ENCODE results near the gene APP.

The APP gene

DNA sequence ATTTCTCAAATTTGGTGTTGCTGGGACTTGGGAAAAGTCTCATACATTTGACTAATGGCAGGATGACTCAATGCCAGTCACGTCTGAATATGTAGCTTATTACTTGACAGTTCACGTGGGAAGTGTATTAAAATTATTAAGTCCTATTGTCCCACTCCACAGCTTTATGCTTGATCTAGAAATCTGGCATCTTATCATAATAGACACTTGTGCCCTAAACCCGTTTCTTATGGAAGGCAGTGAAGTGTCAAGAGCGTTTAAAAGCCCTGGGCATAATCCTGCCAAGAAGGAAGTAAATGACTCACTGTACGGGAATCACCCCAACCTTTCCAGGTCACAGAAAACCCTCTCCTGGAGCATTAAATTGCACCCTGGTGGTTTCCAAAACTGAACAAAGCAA lies 207.4 kb downstream of the APP start:
- Histone ChIP-seq H3K36me3 (ENCODE audit: insufficient read depth) (no peaks in the 10 kb centered on the region), H2AFZ (ENCODE audit: low read depth) (no peak overlapping the region), H4K20me1 (ENCODE audit: insufficient read depth) (no peaks in the 10 kb centered on the region), H3K79me2 (ENCODE audit: insufficient read depth, low read depth) (no peaks in the 10 kb centered on the region), H3K4me3 (IDR thresholded peaks at IDR 0.05; ENCODE audit: insufficient read depth, low read depth, low read length) (no peak overlapping the region), H3K4me2 (no peak overlapping the region), H3K27ac (no peak overlapping the region), H3K9ac (no peak overlapping the region), H3K4me1 (ENCODE audit: low read depth, poor library complexity, severe bottlenecking) (no peaks in the 10 kb centered on the region), H3K27me3 (ENCODE audit: insufficient read depth, low read depth) (no peaks in the 10 kb centered on the region)
- TF ChIP-seq, protein P1, sequence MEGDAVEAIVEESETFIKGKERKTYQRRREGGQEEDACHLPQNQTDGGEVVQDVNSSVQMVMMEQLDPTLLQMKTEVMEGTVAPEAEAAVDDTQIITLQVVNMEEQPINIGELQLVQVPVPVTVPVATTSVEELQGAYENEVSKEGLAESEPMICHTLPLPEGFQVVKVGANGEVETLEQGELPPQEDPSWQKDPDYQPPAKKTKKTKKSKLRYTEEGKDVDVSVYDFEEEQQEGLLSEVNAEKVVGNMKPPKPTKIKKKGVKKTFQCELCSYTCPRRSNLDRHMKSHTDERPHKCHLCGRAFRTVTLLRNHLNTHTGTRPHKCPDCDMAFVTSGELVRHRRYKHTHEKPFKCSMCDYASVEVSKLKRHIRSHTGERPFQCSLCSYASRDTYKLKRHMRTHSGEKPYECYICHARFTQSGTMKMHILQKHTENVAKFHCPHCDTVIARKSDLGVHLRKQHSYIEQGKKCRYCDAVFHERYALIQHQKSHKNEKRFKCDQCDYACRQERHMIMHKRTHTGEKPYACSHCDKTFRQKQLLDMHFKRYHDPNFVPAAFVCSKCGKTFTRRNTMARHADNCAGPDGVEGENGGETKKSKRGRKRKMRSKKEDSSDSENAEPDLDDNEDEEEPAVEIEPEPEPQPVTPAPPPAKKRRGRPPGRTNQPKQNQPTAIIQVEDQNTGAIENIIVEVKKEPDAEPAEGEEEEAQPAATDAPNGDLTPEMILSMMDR (conservative IDR thresholded peaks at IDR 0.05; ENCODE audit: low read depth, low read length) = no peak

DNA sequence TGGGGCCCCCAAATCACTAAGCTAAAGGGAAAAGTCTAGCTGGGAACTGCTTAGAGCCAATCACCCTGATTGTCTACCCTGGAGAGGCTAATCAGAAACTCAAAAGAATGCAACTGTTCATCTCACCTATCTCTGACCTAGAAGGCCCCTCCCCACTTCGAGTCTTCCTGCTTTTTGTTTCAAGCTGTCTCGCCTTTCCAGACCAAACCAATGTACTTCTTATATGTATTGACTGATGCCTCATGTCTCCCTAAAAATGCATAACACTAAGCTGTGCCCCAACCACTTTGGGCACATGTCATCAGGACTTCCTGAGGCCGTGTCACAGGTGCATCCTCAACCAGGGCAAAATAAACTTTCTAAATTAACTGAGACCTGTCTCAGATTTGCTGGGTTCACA lies 209.5 kb downstream of the APP start:
- Histone ChIP-seq H3K4me3 (IDR thresholded peaks at IDR 0.05; ENCODE audit: insufficient read depth, low read depth, low read length) (no peak overlapping the region), H4K20me1 (ENCODE audit: insufficient read depth) (no peaks in the 10 kb centered on the region), H3K27me3 (ENCODE audit: insufficient read depth, low read depth) (no peaks in the 10 kb centered on the region), H3K36me3 (ENCODE audit: insufficient read depth) (no peaks in the 10 kb centered on the region), H3K9ac (no peak overlapping the region), H3K4me2 (no peak overlapping the region), H2AFZ (ENCODE audit: low read depth) (no peak overlapping the region), H3K27ac (no peak overlapping the region), H3K4me1 (ENCODE audit: low read depth, poor library complexity, severe bottlenecking) (no peaks in the 10 kb centered on the region), H3K79me2 (ENCODE audit: insufficient read depth, low read depth) (no peaks in the 10 kb centered on the region)
- TF ChIP-seq, protein P1 (conservative IDR thresholded peaks at IDR 0.05; ENCODE audit: low read depth, low read length) = no peak

DNA sequence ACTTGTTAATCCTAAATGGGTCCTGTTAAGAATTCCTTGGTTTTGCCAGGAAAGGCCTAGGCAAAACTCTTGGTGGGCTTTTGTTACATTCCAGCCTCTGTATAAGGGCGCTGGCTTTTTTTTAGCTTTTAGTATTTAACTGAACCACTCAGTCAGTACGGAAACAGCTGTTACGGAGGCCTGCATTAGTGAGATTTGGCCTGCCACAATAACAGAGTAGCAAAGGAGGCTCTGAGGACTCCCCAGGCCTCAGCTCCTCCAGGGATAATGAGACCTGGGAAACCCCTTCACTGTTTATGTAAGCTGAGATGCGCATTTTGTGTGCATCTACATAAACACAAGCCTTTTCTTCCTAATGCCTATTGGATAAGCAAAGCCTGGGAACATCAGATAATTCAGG lies 210.2 kb downstream of the APP start:
- Histone ChIP-seq H3K9ac (no peak overlapping the region), H3K4me2 (no peak overlapping the region), H3K27me3 (ENCODE audit: insufficient read depth, low read depth) (no peaks in the 10 kb centered on the region), H3K4me1 (ENCODE audit: low read depth, poor library complexity, severe bottlenecking) (no peaks in the 10 kb centered on the region), H2AFZ (ENCODE audit: low read depth) (no peak overlapping the region), H3K79me2 (ENCODE audit: insufficient read depth, low read depth) (no peaks in the 10 kb centered on the region), H3K4me3 (IDR thresholded peaks at IDR 0.05; ENCODE audit: insufficient read depth, low read depth, low read length) (no peak overlapping the region), H3K36me3 (ENCODE audit: insufficient read depth) (no peaks in the 10 kb centered on the region), H4K20me1 (ENCODE audit: insufficient read depth) (no peaks in the 10 kb centered on the region), H3K27ac (no peak overlapping the region)
- TF ChIP-seq, protein P1 (conservative IDR thresholded peaks at IDR 0.05; ENCODE audit: low read depth, low read length) = no peak

DNA sequence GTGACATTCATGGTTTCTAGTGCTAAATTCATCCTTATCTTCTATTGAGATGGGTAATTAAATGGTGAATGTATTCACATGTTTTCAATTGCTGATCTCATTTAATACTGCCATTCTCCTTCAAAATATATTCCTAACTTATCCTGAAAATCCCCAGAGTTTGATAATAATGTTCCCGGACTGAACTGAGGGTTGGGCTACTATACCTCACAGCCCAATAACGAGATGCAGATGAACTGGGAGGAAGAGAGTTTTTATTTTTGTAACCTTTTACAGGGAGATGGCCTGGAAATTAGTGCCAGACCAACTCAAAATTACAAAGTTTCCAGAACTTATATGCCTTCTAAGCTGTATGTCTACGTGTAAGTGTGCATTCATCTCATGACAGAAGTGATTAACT lies 210.8 kb downstream of the APP start:
- Histone ChIP-seq H3K36me3 (ENCODE audit: insufficient read depth) (no peaks in the 10 kb centered on the region), H2AFZ (ENCODE audit: low read depth) (no peak overlapping the region), H3K9ac (no peak overlapping the region), H3K27ac (no peak overlapping the region), H3K4me1 (ENCODE audit: low read depth, poor library complexity, severe bottlenecking) (no peaks in the 10 kb centered on the region), H4K20me1 (ENCODE audit: insufficient read depth) (no peaks in the 10 kb centered on the region), H3K4me3 (IDR thresholded peaks at IDR 0.05; ENCODE audit: insufficient read depth, low read depth, low read length) (no peak overlapping the region), H3K79me2 (ENCODE audit: insufficient read depth, low read depth) (no peaks in the 10 kb centered on the region), H3K4me2 (no peak overlapping the region), H3K27me3 (ENCODE audit: insufficient read depth, low read depth) (no peaks in the 10 kb centered on the region)
- TF ChIP-seq, protein P1 (conservative IDR thresholded peaks at IDR 0.05; ENCODE audit: low read depth, low read length) = no peak
